ENCODE data around the gene UTS2.

GRCh38 chr1:7879228-7879627 lies 26.4 kb upstream of the UTS2 start:
- no peak for TF ChIP-seq POLR2A (IDR thresholded peaks at IDR 0.05)
- no peak for TF ChIP-seq CTCF (IDR thresholded peaks at IDR 0.05)
- no peak for TF ChIP-seq EP300 (IDR thresholded peaks at IDR 0.05)
